CD4-positive, alpha-beta T cell treated with Interleukin-2 at 100 ng/mL for 4 hours (primary cell): ENCODE results near the gene HS3ST5.
"Not testable (repeated sequence)": the region's sequence is repeated elsewhere in the genome, so short reads cannot be mapped to it uniquely, and the experiment has no call there.

Experiments
- DNase-seq: peaks from one replicate; pipeline ENCODE4 v3.0.0-alpha.2; 2020; ENCODE audit warnings: low spot score

The HS3ST5 gene

DNA sequence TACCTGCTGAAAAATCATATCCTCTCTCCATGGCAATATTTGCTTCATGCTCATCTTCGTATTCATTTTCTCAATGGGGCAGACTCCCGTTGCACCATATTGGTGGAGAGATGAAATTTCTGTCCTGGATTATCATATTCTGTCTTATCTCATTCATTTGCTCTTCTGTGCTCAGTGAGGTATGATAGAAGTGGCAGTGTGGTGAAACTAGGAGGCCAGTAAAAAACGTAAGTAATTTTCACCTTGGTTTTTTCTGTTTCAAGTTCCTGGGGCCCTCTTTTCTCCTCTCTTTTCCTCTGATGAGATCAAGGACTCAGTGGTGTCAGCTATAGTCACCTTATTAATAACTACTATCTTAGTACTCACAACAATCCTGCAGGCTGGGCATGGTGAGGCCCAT is 189.4 kb downstream of the HS3ST5 start:
- no peak for DNase-seq

DNA sequence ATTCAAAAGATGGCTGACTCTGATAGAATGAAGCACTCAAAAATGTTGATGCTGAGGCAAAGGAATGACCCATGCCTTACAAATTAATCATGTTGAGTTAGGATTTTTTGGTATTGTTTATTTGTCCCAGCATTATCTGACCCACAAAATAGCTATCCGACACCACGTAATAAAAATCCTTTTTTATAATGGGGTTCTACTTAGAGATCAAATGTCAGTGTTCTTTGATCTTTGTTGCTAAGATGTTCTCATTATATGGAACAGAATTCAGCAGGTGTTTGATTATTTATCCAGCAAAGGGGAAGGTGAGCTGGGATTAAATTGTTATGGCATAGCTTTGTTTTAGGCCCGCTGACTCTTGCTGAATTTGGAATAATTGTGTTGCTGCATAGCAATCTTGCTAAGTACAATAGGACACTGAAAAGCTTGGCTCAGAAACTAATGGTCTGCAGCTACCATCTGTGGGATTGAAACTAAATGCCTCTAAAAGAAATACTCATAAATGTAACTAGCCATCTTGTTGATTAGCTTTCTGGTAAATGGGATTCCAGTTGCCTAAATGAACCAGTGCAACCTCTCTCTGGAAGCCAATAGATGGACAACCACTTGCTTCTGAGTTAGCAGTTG is 191.6 kb downstream of the HS3ST5 start:
- no peak for DNase-seq

DNA sequence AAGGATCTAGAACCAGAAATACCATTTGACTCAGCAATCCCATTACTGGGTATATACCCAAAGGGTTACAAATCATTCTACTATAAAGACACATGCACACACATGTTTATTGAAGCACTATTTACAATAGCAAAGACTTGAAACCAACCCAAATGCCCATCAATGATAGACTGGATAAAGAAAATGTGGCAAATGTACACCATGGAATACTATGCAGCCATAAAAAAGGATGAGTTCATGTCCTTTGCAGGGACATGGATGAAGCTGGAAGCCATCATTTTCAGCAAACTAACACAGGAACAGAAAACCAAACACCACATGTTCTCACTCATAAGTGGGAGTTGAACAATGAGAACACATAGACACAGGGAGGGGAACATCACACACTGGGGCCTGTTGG is 193.6 kb downstream of the HS3ST5 start:
- DNase-seq: not testable (repeated sequence)

DNA sequence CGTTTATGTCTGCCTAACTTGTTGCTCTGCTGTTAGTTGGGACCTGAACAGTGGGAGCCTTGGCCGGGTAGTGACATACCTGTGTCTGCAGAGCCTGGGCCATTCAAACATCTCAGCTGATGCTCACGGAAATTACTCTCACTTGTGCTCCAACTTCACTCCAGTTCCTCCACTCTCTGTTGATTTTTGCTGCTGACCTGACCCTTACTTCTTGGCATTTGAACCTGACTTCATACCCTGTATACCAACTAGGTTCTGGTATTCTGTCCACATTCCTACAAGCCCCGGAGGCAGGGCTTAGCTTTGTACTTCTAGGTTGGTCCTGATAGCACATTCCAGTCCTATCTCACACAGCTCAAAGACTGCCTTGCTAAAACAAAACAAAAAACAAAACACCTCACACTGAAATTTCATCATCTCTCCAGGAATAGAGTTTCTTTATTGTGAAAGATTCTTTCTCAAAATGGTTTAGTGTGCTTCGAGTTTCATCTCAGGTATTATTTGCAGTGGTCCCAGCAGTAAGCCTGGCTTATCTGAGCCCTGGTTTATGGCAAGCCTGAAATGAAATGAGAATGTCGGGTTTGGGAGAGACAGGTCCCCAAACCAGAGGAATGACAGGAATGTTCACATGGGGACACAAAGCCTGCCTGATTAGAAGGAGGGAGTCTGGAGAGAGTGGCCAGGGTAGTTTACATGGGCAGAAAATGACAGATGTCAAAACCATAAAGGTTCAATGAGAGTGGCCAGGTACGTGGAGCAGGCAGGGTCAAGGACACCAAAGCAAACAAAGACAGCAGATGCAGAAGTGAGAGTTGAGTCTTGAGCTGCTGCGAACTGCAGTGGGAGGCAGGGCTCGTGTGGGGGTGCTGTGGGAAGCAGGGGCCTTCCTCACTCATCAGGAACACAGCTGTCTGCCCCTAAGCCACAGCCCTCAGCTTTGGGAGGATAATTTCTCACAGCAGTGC is 197.7 kb downstream of the HS3ST5 start:
- DNase-seq: no peak

DNA sequence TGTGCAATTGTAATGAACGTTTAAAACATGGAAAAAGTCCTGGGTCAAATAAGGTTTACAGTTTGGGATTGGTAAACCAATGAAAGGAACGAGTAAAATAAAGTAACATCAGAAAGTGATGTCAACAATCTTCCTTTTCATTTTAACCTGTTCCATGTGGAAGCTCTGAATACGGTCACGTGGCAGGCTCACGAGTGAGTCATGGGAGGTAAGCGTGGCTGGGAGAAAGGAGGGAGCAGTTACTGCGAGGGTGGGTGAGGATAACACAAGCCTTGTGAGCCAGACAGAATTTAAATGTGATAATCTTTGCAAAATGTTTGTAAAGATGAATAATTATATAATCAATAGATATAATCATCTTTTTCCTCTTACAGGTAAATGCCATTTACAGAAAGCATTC is 200.6 kb downstream of the HS3ST5 start:
- DNase-seq: no peak

DNA sequence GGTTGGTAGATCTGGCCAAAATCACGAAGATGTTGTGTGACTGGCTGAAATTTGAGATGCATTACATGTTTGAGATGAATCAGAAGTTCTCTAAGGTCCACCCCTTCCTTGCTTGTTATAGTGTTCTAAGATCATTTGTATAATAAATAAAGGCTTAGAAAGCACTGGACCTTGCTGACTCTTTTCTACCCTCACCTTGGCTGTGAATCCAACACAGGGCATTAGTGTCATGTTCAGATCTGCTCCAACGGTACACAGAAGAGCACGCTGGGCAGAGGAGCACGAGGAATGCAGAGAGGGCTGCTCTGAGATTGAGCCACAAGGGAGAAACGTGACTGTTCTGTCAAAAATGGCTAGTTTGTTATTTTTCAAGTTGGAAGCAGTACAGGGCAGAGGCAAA is 202.4 kb downstream of the HS3ST5 start:
- DNase-seq: no peak

DNA sequence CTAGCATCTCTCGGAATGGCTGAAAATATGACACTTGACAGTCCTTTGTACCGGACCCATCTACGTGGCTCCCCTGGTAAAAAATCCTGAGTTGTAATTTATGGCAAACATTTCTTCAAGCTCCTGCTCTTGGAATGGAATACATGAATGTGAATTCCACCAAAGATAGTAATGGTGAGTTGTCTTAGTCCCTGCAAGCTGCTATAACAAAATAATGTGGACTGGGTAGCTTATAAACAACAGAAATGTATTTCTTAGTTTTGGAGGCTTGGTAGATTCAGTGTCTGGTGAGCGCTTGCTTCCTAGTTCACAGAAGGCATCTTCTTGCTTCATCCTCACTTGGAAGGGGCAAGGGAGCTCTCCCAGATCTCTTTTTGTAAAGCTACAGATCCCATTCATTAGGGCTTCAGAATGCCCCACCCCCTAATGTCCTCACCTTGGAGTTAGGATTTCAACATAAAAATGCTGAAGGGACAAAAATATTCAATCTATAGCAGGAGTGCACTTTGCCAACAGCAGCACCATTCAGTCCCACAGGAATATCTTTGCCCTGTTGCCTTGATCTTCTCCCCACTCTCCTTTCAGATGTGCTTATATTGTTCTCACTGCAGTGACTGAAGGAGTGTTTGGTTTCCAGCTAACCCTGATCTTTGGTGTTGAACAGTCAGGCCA is 204.1 kb downstream of the HS3ST5 start:
- DNase-seq: no peak

DNA sequence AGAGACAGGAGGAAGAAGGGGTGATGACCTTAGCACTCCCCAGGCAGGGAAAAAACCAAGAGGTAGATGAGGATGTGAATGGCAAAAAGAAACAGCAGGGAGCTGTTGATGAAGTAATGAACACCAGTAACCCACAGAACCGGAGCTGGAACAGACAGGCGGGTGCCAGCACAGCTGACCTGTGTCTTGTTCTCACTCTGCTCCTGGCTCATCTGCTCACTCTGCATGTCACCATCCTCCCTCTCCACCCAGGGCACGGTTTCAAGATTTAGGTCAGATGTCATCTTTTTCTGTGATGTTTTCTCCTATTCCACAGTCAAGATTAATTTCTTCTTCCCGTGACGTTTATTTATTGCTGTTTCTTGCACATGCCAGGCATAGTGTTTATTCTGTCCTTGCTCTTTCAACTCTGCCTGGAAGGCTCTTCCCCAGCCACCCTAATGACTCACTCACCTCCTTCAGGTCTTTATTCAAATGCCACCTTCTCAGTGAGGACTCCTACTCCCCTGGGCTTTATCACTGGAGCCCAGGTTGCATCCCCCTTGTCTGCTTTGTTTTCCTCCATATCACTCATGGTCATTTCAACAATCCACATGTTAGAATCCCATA is 207.4 kb downstream of the HS3ST5 start:
- DNase-seq: no peak

DNA sequence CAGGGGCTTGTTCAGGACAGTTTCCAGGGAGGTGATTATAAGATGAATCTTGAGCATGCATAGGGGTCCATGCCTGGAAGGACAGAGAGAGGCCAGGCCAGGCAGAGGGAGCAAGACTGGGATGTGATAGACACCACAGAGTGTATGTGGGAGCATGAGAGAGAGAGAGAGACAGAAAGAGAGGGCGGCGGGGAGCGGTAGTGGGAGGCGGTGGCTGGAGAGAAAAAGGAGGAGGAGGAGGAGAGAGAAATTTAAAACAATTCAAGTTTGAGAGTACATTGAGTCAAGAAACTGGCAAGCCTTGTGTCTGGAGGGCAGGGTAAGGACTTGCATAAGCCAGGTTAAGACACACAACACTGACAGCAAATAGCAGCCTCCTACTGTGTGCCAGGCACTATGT is 209.0 kb downstream of the HS3ST5 start:
- DNase-seq: no peak

DNA sequence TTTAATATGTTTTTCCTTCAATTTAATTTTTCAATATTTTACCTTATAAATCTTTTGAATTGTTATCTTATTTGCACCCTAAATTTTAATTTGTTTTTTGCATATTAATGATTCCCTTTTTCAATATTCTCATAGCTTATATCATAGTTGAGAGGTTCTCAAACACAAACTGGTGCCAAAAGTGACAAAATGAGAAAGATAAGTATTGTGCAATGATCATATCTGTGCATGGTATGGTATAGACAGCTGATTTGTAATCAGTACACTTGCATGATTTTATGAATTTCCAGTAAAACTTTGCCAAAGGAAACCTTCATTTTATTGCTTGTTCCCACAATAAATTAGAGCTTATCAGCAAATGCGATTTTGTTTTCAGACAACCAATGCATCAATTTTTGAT is 210.9 kb downstream of the HS3ST5 start:
- DNase-seq: no peak

DNA sequence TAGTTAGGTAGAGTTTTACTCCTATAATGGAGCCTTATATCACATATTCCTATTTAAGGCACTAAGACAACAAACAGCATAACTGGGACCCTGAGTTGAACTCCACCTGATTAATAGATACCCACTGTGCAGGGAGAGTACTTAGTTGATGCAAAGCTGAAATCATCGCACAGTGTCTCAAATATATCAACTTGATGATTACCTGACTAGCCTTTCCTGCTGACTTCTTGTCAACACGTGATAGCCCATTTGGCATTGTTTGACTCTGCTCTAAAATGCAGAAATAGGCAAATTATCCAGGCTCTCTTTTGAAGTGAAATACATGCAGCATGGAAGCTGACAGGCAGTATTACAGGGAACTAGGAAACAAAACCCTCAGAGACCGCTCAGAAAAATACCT is 217.2 kb downstream of the HS3ST5 start:
- DNase-seq: no peak

DNA sequence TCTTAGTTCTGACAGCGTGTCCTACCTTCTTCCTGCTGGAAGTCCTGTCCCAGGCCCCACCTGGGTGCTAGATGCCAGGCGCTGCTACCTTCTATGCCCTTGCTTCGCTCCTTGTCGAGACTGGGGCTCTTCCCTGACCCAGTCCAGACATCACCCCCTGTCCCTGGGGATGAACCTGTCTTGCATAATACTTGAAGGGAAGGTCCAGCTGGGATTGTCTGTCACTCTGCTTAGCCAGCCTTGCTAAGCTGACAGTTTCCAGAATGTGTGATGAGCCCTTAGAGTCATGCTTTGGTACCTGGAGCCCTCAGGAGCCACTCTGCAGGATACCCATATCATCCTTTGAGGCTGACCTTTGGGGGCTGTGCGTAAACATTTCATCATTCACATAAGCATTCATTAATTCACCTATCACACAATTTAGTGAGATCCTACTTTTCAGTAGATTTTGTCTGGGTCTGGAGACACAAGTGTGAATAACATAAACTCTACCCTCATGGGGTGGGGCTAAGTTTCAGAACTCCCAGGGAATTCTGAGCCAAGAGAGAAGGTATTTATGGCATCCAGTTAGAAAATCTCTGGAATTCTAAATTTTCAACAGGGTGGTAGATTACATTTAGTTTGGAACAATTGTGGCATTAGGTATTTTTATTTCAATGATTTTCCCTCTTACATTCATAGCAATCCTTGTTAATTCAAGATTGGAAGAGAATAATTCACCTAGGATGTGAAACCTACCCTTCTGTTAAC is 220.7 kb downstream of the HS3ST5 start:
- no peak for DNase-seq

DNA sequence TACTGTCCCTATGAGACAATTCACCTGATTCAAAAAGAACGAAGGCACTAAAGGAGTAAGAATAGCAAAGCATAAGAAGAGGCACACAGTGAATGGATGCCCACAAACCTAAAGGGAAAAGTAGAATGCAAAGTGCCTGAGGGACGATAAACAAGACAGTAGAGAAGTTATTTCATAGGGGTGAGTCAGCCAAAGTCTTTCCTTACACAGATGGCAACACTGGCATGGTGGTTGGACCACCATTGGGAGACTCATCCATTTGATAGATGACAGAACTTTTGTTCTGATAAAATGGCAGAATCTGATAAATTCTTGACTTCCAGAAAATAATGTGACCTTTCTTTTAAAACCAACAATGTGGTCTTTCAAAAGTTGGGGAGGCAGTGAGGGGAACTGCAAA is 223.8 kb downstream of the HS3ST5 start:
- DNase-seq: no peak

DNA sequence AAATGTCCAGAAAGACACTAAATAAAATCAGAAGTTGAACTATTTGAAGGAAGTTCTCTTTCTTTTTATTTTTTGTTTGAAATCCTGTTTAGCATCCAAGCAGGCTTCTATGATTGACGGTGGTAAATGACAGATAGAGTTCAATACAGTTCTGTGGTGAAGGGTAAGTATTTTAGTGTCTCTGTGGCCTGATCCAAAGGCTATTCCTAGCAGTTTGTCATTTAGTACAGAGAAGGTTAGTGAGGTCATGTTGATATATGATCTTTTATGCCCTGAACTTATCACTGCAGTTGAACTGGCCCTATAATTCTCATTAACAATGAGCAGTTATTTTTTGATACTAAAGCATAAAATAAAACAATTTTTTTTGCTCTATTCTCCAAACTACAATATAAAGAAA is 227.2 kb downstream of the HS3ST5 start:
- no peak for DNase-seq

DNA sequence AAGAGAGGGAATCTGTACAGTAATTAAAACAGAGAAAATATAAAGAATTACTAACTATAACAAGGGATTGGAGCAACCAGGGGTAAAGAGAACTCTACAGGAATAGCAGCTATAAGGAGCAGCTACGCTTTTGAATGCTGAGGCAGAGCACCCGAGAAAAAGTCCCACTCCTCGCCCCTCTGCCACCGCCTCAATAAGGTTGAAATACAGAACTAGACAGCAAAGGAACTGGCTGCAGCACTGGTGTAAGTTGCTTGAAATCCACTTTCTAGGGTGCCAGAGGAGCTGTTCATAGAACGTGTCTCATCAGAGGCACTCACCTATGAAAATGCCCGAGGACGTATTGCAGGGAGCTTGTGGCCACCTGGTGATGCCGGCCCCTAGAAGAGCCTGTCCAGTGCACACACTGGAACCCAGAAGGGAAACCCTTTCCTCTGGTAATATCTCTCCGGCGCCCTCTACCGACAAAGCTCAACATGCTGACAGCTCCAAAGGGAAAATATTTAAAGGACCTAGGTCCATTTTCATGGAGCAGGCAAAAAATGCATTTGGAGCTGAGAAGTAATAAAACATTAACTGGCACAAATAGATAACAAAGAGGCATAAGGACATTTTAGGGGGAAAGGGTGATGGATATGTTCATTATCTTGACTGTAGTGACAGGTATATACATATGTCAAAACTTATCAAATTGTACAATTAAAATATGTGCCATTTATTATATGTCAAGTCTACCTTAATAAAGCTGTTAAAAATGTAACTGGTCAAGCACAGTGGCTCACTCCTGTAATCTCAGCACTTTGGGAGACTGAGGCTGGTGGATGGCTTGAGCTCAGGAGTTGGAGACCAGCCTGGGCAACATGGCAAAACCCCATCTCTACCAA is 234.5 kb downstream of the HS3ST5 start:
- peak; percentile 22 for DNase-seq

DNA sequence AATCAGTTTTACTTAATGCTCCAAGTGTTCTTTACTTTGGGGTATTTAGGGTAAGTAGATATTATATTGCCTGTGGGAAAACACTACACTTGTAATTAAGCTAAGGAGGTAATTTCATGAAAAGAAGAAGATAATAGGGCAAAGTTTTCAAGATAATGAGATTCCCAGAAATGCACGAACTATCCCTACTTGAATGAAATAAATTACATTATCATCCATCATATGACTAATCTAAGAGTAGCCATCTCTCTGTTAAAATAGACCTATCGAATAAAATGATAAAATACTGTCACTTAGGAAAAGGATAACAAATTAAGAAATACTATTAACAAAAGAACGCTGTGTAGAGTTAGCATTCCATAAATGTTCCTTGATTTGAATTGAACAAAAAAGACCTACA is 236.8 kb downstream of the HS3ST5 start:
- DNase-seq: no peak

DNA sequence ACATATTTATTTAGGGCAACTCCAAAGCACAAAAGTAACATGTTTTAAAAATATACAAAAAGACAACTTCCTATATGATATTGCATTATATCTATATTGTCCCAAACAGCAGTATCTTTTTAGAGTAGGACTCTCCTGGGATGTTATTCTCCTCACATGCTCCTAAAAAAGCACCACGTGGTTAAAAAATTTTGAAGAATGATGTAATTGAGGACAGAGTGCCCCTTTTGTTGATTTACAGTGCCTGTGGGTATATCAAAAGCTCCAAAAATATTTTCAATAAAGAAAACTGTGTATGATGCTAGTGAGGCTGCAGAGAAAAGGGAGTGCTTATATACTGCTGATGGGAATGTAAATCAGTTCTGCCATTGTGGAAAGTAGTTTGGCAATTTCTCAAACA is 241.6 kb downstream of the HS3ST5 start:
- DNase-seq: no peak

DNA sequence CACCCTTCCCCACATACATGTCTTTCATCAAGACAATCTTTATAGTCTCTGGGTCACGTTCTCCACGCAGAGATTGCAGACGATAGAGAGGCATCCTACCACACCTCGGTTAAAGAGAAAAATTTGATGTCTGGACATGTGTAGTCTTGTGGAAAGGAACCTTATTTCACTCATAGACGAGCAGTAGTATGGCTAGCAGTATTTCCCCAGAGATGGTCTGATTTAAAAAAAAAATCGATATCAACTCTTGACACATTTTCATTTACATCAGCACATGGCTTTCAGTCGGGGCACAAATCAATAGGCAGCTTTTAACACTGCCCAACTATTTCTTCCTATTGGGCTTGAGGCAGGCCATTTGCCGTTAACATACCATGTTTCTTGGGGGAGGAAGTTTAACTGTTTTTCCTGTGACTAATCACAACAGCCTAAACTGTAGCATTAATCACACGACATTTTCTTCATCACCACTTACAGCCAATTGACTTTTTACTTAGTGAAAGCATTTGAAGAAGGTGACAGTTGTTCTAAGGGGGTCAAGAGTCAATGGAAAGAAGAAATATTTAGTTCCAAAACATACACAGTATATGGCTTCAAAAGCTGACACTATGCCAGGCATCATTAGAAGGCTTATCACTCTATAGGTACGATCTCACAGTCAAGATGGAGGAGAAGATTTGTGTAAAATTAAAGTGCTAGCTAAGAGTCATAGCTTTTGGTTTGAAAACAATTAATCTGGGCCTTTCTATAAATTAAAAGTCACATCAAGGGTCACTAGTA is 242.4 kb downstream of the HS3ST5 start:
- no peak for DNase-seq

DNA sequence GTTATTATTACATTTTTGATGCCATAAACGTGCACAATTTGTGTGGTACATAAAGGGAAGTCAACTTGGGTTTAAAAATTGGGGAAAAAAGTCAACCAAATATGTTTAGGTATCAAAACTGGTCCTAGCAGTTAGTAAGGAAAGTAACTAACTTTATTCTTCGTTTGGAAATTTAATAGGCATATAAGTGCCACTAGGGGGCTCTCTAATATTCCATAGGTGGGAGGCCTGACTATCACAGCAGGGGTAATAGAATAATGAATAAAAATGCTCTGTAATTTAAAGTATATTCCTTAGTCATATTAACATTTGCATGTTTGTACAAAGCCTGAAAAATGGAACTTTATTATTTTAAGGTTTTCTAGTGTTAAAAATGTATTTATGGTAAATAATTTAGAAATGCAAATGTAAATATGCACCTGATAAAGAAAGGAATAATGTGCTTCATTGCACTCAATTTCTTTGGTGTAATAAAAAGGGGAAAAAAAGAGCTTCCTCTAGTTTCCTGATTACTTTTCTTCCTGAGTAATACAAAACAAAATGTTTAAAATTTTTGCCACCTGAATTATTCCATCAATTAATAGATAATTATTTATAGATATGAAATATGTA is 246.2 kb downstream of the HS3ST5 start:
- DNase-seq: peak; percentile 44

DNA sequence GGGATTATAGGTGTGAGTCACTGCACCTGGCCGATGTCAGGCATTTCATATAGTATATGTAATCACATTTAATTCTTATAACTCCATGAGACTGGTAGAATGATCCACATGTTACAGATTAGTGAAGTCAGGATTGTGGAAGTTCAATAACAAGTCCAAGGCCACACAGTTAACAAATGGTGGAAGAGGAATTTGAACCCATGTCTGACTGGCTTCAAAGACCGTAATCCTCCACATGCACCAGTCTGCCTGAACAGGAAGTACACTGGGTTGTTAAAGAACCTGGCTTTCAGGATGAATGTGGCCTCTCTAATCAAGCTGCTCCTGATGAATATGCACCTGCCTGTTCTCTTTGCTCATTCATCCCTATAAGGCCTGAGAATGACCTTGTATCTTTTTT is 249.9 kb downstream of the HS3ST5 start:
- DNase-seq: no peak
